Spleen (tissue), 11 donors: ENCODE measurements around the gene OPN5. TPM values are rescaled to one million over a fixed set of nuclear protein-coding genes. Genes with fewer than 3 reads are reported as not detected.

ENCODE experiments used
- DNase-seq: peaks from one replicate; pipeline ENCODE4 v3.0.0-alpha.2; 2020
- H3K27ac ChIP-seq, 8 donors: fragments of 200-600 bp; sonication (generic) in 7 of 8; 1 replicate in 4 of 8; 2 replicates in 4 of 8; pipeline versions ENCODE4 v1.5.0 to v1.8.0; 2016 to 2021; ENCODE audit warnings: inconsistent platforms in 4 of 8, mild to moderate bottlenecking in 4 of 8, moderate library complexity in 1 of 8
- H3K27me3 ChIP-seq, 7 donors: fragments of 200-600 bp; sonication (generic) in 6 of 7; replicated peaks in 1 of 7; 1 replicate in 4 of 7; 2 replicates in 3 of 7; pipeline versions ENCODE4 v1.5.0 to v1.8.0; 2016 to 2021; ENCODE audit warnings: inconsistent platforms in 3 of 7, mild to moderate bottlenecking in 1 of 7
- H3K36me3 ChIP-seq, 6 donors: fragments of 200-600 bp; sonication (generic) in 5 of 6; 1 replicate in 4 of 6; 2 replicates in 2 of 6; pipeline versions ENCODE4 v1.5.0 to v1.8.0; 2016 to 2021; ENCODE audit warnings: inconsistent platforms in 2 of 6
- H3K4me1 ChIP-seq, 6 donors: fragments of 200-600 bp; sonication (generic) in 5 of 6; 1 replicate in 3 of 6; 2 replicates in 3 of 6; pipeline versions ENCODE4 v1.5.0 to v1.8.0; 2016 to 2021; ENCODE audit warnings: inconsistent platforms in 3 of 6
- H3K4me3 ChIP-seq, 8 donors: fragments of 200-600 bp; sonication (generic) in 7 of 8; 1 replicate in 4 of 8; 2 replicates in 4 of 8; pipeline versions ENCODE4 v1.5.0 to v1.8.0; 2016 to 2021; ENCODE audit warnings: inconsistent platforms in 4 of 8, mild to moderate bottlenecking in 4 of 8, moderate library complexity in 2 of 8
- H3K9me3 ChIP-seq, 8 donors: fragments of 200-600 bp; sonication (generic) in 7 of 8; 1 replicate in 4 of 8; 2 replicates in 4 of 8; pipeline versions ENCODE4 v1.5.0 to v1.8.0; 2016 to 2021; ENCODE audit warnings: inconsistent platforms in 4 of 8
- CTCF ChIP-seq, 11 experiments: fragments of 200-600 bp in 7 of 11; fragments of 450-650 bp in 4 of 11; sonication (generic) in 4 of 11; IDR thresholded peaks in 8 of 11; conservative IDR thresholded peaks in 3 of 11; 1 replicate in 7 of 11; 2 replicates in 4 of 11; pipeline versions ENCODE4 v1.4.0 to v1.8.0; 2016 to 2021; ENCODE audit warnings: antibody characterized with exemption in 11 of 11, inconsistent platforms in 4 of 11, mild to moderate bottlenecking in 1 of 11
- POLR2A ChIP-seq, 3 donors: fragments of 450-650 bp; IDR thresholded peaks; one replicate each; pipeline ENCODE4 v1.5.1; 2017; ENCODE audit warnings: antibody characterized with exemption in 3 of 3, mild to moderate bottlenecking in 1 of 3
- POLR2AphosphoS5 ChIP-seq, 3 donors: sonication (generic); formaldehyde crosslinking; IDR thresholded peaks; one replicate each; pipeline ENCODE4 v1.5.1; 2017; ENCODE audit warnings: antibody characterized with exemption in 3 of 3
- WGBS, 5 donors: extraction: QIAGEN DNeasy Blood & Tissue Kit in 3 of 5; methylation state at CpG; one replicate each; pipeline versions ENCODE4 v1.1.5 to v1.1.7; 2013 to 2018; 5-methylcytosine and 5-hydroxymethylcytosine counted together
- intact Hi-C: fragments of 100-400 bp; cut with DNase I; formaldehyde crosslinking; loops from one replicate; pipeline ENCODE4 v1.15.0; 2023; ENCODE audit warnings: low total_unique reads
- polyA plus RNA-seq, 3 donors: library from polyadenylated mRNA; stranded (reverse); fragments of 200-250 nt; gene quantifications; one replicate each; pipeline ENCODE4 v1.2.1, GENCODE V29; 2013
- total RNA-seq, 7 donors: library from RNA; depleted of rRNA in 3 of 7; stranded (reverse); fragments of >200 nt in 3 of 7; fragmentation: NEBNext Ultra II Directional in 4 of 7; extraction: Animal tissue kit (Norgen Biotek cat#: 25700) in 4 of 7; gene quantifications; one replicate each; pipeline versions ENCODE4 v1.1.0 to v1.2.1, GENCODE V29; 2016 to 2021
- donor health status: healthy with polysubstance abuse.
- donor health status: DM: no; HTN: no; CAD: no; lungs with moderate emphysema.
- donor health status: DM: no; HTN: no; CAD: no.
- donor health status: Bipolar disorder and iron deficiency.
- donor health status: healthy.
- donor health status: DM: no; HTN: no; CAD: no.
- donor health status: DM: yes; HTN: yes; CAD: no.

The OPN5 gene
- total and polyA plus RNA-seq, 10 donors = not detected

DNA sequence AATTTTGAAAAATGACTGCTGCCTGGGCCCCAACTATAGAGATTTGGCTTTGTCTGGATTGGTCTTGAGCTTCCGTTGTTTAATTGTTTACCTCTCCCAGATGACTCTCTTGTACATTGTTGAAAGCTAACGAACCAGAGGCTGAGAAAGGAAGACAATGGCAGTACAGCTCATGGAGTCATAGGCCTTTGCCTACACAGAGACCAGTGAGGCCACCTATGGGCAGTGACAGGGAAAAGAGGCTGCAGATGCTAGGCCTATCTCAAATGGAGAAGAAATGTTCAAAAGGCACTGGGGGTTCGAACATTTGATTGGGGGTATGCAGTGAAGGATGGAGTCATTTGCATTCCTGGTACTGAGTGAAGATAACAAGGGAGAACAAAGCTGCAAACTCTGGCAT lies 29.1 kb downstream of the OPN5 start:
- H3K4me1 ChIP-seq = no peaks in the 10 kb centered on the region
- no peak overlapping the region for H3K4me3 ChIP-seq
- peaks cover 0 to 3% (median 0%) of the 10 kb centered on the region in 7 donors for H3K27me3 ChIP-seq
- WGBS, 5 donors = 78 to 91% (median 83%) methylated on average over 3 of the region's 3 CpGs
- H3K36me3 ChIP-seq = no peaks in the 10 kb centered on the region
- intact Hi-C loops = no loop called here
- DNase-seq = no peak
- no peaks in the 10 kb centered on the region for H3K9me3 ChIP-seq
- H3K27ac ChIP-seq = no peak overlapping the region
- TF ChIP-seq POLR2AphosphoS5 (IDR thresholded peaks at IDR 0.05) (no peak), POLR2A (IDR thresholded peaks at IDR 0.05) (no peak), CTCF (IDR thresholded peaks at IDR 0.05 in 8 of 11, conservative IDR thresholded peaks at IDR 0.05 in 3 of 11) (no peak)

DNA sequence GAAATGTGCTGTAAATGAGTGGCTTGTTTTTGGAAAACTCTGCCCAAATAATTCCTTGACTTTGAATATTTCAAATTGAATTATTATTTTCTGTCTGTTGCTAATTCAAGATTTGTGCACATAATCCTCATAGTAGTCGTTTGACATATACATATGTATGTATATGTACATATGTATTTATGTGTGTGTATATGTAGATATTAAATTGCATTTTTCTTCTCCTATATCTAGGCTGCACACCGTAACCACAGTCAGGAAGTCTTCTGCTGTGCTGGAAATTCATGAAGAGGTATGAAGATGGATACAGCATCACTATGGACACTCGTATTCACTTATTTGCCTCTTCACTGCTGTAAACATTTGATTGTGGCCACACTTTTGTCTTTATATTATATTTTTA lies 29.6 kb downstream of the OPN5 start:
- 75 to 93% (median 83%) methylated on average over 3 of the region's 3 CpGs for WGBS, 5 donors
- no peak for TF ChIP-seq CTCF (IDR thresholded peaks at IDR 0.05 in 8 of 11, conservative IDR thresholded peaks at IDR 0.05 in 3 of 11)
- TF ChIP-seq POLR2A (IDR thresholded peaks at IDR 0.05) = no peak
- TF ChIP-seq POLR2AphosphoS5 (IDR thresholded peaks at IDR 0.05) = no peak
- intact Hi-C loops = no loop called here
- Histone ChIP-seq H3K27me3 (peaks cover 0 to 3% (median 0%) of the 10 kb centered on the region in 7 donors), H3K36me3 (no peaks in the 10 kb centered on the region), H3K4me1 (no peaks in the 10 kb centered on the region), H3K27ac (no peak overlapping the region), H3K9me3 (no peaks in the 10 kb centered on the region), H3K4me3 (no peak overlapping the region)
- DNase-seq = no peak

GRCh38 chr6:47817749-47818148 lies 35.9 kb downstream of the OPN5 start:
- Histone ChIP-seq H3K9me3 (no peaks in the 10 kb centered on the region), H3K36me3 (no peaks in the 10 kb centered on the region), H3K4me1 (no peaks in the 10 kb centered on the region), H3K4me3 (no peak overlapping the region), H3K27ac (no peak overlapping the region), H3K27me3 (peaks cover 0 to 7% (median 0%) of the 10 kb centered on the region in 7 donors)
- intact Hi-C loops = no loop called here
- WGBS, 5 donors = 88 to 95% (median 89%) methylated on average over 4 of the region's 4 CpGs
- no peak for TF ChIP-seq POLR2AphosphoS5 (IDR thresholded peaks at IDR 0.05)
- no peak for DNase-seq

DNA sequence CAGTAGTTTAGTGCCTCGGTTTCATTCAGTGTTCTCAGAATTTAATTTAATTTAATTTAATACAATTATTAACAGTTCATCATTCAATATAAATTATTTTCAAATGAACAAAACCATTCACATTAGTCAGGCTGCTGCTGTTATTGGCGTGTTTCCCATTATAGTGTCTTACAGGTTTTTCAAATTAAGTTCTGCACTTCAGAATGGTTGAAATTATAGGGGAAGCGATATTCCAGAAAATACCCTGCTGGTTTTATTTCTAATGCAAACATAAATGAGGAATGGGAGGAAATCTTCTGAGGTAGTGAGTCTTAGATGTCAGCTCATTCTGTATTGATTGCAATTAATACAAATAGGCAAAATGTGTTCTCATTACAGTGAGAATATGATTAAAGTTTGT lies 37.6 kb downstream of the OPN5 start:
- H3K27ac ChIP-seq = no peak overlapping the region
- H3K27me3 ChIP-seq = peaks cover 0 to 7% (median 0%) of the 10 kb centered on the region in 7 donors

More for the DNA sequence above, 37.6 kb downstream of the OPN5 start:
- intact Hi-C loops = no loop called here
- no peak for TF ChIP-seq CTCF (IDR thresholded peaks at IDR 0.05 in 8 of 11, conservative IDR thresholded peaks at IDR 0.05 in 3 of 11)
- Histone ChIP-seq H3K4me1 (no peaks in the 10 kb centered on the region), H3K4me3 (no peak overlapping the region), H3K36me3 (no peaks in the 10 kb centered on the region), H3K9me3 (no peaks in the 10 kb centered on the region)
- DNase-seq = no peak
- 80 to 93% (median 85%) methylated on average over 3 of the region's 3 CpGs for WGBS, 5 donors
